Measurements from ENCODE around the gene MRPL49. TPM values are rescaled to one million over a fixed set of nuclear protein-coding genes. Genes with fewer than 3 reads are reported as not detected.

MRPL49 gene
- total and polyA plus RNA-seq, 9 of the 15 experiments (the other 6 are each of a cell fraction or from before 2014, with no cell fraction given), result 74.3 to 132 (median 91.2) TPM

GRCh38 chr11:65112546-65113360 is 9.4 kb upstream of the MRPL49 start (continued):
- TF ChIP-seq ZNF780A (CRISPR knock-in tag; IDR thresholded peaks at IDR 0.05), result no peak
- peak; percentile 30 for TF ChIP-seq HNRNPK (IDR thresholded peaks at IDR 0.05; ENCODE audit: low read depth, low read length, poor library complexity, severe bottlenecking)
- TF ChIP-seq ZBTB7A (IDR thresholded peaks at IDR 0.05; ENCODE audit: borderline replicate concordance, control insufficient read depth, low read depth, low read length), result peak; percentile 38
- TF ChIP-seq SMAD2 (IDR thresholded peaks at IDR 0.05; ENCODE audit: low read depth, low read length), result no peak
- no peak for TF ChIP-seq DIDO1 (tag; IDR thresholded peaks at IDR 0.05; ENCODE audit: low read depth)
- TF ChIP-seq ZNF143 (CRISPR knock-in tag; IDR thresholded peaks at IDR 0.05), result no peak
- no peak for TF ChIP-seq IFI16 (CRISPR knock-in tag; IDR thresholded peaks at IDR 0.05)
- peak; percentile 68 for TF ChIP-seq ZBTB1 (CRISPR knock-in tag; IDR thresholded peaks at IDR 0.05; ENCODE audit: borderline replicate concordance, low read depth)
- no peak for TF ChIP-seq ZNF134 (CRISPR knock-in tag; conservative IDR thresholded peaks at IDR 0.05)
- no peak for TF ChIP-seq ZNF436 (CRISPR knock-in tag; IDR thresholded peaks at IDR 0.05)
- TF ChIP-seq KLF6 (CRISPR knock-in tag; IDR thresholded peaks at IDR 0.05; ENCODE audit: borderline replicate concordance), result no peak
- TF ChIP-seq BRCA1 (IDR thresholded peaks at IDR 0.05), result no peak
- TF ChIP-seq BRCA1 (CRISPR knock-in tag; IDR thresholded peaks at IDR 0.05), result no peak
- peak; percentile 94 for TF ChIP-seq RB1 (IDR thresholded peaks at IDR 0.05; ENCODE audit: low read depth)
- TF ChIP-seq ASH1L (IDR thresholded peaks at IDR 0.05; ENCODE audit: borderline replicate concordance, low read depth, partially characterized antibody), result no peak
- TF ChIP-seq CBX5 (IDR thresholded peaks at IDR 0.05; ENCODE audit: borderline replicate concordance, low read depth), result no peak
- TF ChIP-seq ZBTB11 (CRISPR knock-in tag; IDR thresholded peaks at IDR 0.05), result 0 out of 6 replicates have a peak, but pooled peaks of 1 of the 3 experiments have one; percentile 43
- TF ChIP-seq HIVEP1 (CRISPR knock-in tag; IDR thresholded peaks at IDR 0.05), result no peak
- TF ChIP-seq GATA2 (CRISPR knock-in tag; IDR thresholded peaks at IDR 0.05), result no peak
- TF ChIP-seq CHD2 (IDR thresholded peaks at IDR 0.05; ENCODE audit: low read depth, low read length), result peak; percentile 33; the same call in 1 of the 2 replicates
- TF ChIP-seq ARID3B (CRISPR knock-in tag; IDR thresholded peaks at IDR 0.05; ENCODE audit: borderline replicate concordance), result no peak
- TF ChIP-seq CEBPB (tag; IDR thresholded peaks at IDR 0.05), result no peak
- no peak for TF ChIP-seq ZSCAN29 (IDR thresholded peaks at IDR 0.05)
